Neural progenitor cell (in vitro differentiated cells): ENCODE data around the gene PSD.

Experiments
- EZH2 ChIP-seq: fragments of 200-600 bp; sonication (generic); IDR thresholded peaks from 2 replicates; pipeline ENCODE4 v1.6.1; 2017; ENCODE audit warnings: antibody characterized with exemption, mild to moderate bottlenecking, moderate library complexity
- EZH2phosphoT487 ChIP-seq: fragments of 200-600 bp; sonication (generic); IDR thresholded peaks from 2 replicates; pipeline ENCODE4 v1.6.1; 2017; ENCODE audit warnings: antibody characterized with exemption
- TF ChIP-seq, protein P1 (sequence below): fragments of 200-600 bp; sonication (generic); IDR thresholded peaks from 2 replicates; pipeline ENCODE4 v1.5.1; 2017; ENCODE audit warnings: antibody characterized with exemption, mild to moderate bottlenecking

DNA sequence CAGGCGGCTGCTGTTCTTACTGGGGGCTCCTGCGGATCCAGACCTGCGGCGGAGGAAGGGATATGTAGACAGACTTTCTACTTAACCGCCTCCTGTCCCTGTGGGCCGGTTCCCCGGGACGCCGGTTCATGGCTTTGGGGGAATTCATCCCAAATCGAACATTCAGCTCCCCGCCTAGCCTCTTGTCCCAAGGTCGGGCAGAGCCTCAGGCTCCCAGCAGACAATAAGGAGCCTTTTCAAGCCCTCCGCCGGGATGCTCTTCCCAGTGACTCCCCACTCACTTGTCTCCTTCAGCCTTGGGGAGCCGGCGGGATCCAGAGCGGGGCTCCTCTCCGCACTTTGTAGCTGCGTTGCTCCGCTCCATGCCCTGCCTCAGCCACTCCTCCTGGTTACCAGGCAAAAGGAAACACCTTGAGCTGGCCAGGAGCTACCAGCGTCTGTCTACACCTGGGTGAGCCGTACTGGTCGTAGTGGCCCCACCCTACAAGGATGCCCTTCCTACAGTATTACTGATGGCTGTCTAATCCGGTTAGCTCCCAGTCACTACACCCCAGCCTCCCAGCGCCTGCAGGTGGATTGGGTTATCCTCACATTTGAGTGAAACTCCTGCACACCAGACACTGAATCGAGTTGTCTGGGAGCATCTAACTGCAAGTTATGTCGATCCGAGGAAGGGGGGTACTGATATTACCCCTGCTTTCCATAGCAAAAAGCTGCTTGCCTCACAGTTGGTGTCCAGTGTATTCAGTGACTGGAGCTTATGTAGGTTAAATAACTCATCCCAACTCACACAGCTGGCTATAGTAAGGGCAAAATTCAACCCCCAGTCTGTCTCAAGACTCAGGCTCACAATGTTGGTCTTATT, 32.8 kb upstream of the PSD start, which contains the start of gene C10orf95:
- TF ChIP-seq, protein P1, sequence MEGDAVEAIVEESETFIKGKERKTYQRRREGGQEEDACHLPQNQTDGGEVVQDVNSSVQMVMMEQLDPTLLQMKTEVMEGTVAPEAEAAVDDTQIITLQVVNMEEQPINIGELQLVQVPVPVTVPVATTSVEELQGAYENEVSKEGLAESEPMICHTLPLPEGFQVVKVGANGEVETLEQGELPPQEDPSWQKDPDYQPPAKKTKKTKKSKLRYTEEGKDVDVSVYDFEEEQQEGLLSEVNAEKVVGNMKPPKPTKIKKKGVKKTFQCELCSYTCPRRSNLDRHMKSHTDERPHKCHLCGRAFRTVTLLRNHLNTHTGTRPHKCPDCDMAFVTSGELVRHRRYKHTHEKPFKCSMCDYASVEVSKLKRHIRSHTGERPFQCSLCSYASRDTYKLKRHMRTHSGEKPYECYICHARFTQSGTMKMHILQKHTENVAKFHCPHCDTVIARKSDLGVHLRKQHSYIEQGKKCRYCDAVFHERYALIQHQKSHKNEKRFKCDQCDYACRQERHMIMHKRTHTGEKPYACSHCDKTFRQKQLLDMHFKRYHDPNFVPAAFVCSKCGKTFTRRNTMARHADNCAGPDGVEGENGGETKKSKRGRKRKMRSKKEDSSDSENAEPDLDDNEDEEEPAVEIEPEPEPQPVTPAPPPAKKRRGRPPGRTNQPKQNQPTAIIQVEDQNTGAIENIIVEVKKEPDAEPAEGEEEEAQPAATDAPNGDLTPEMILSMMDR = no peak
- TF ChIP-seq EZH2 (no peak), EZH2phosphoT487 (no peak)
